B cell (primary cell): ENCODE measurements around the gene SPATA25. TPM values are rescaled to one million over a fixed set of nuclear protein-coding genes. Genes with fewer than 3 reads are reported as not detected.

Source experiments
- ATAC-seq: fragments of 200-7000 bp; cut with Tn5 transposase; one replicate; pipeline ENCODE4 v1.10.0; 2021; ENCODE audit warnings: low read depth, mild to moderate bottlenecking, moderate number of reproducible peaks, moderate library complexity
- CTCF ChIA-PET: fragments of 350-600 bp; sonication (Branson Sonifier 250); formaldehyde crosslinking; loops from one replicate; lab custom pipeline; 2021; ENCODE audit warnings: antibody characterized with exemption, inconsistent platforms; lab: Charles Lee
- POLR2A ChIA-PET: fragments of 350-600 bp; sonication (Branson Sonifier 250); formaldehyde crosslinking; loops from one replicate; lab custom pipeline; 2021; ENCODE audit warnings: antibody characterized with exemption; lab: Charles Lee
- DNase-seq: peaks from one replicate; pipeline ENCODE4 v3.0.0; 2013
- H2AFZ ChIP-seq: 2 replicates; pipeline ENCODE4 v1.6.1; 2012; ENCODE audit warnings: mild to moderate bottlenecking, low read depth, low read length; ENCODE audit not compliant: insufficient read depth, poor library complexity, severe bottlenecking
- H3K27ac ChIP-seq, 2 donors: 1 replicate in 1 of 2; 2 replicates in 1 of 2; pipeline ENCODE4 v1.5.1; 2012 to 2013; ENCODE audit warnings: low read length in 2 of 2, mild to moderate bottlenecking in 2 of 2, moderate library complexity in 1 of 2
- H3K27me3 ChIP-seq, 4 experiments: fragments of 200-600 bp in 1 of 4; sonication (generic) in 1 of 4; replicated peaks in 1 of 4; 1 replicate in 2 of 4; 2 replicates in 2 of 4; pipeline versions ENCODE4 v1.6.1 to v1.7.0; 2013 to 2016; ENCODE audit warnings: low read length in 3 of 4, mild to moderate bottlenecking in 2 of 4, mixed read lengths in 1 of 4, moderate library complexity in 1 of 4; ENCODE audit not compliant: insufficient read depth in 4 of 4, control insufficient read depth in 3 of 4; ENCODE audit errors: control extremely low read depth in 1 of 4
- H3K36me3 ChIP-seq, 2 experiments: replicated peaks in 1 of 2; 1 replicate in 1 of 2; 2 replicates in 1 of 2; pipeline versions ENCODE4 v1.6.1 to v1.7.1; 2013; ENCODE audit warnings: low read length in 1 of 2; ENCODE audit not compliant: insufficient read depth in 2 of 2, control insufficient read depth in 1 of 2; ENCODE audit errors: control extremely low read depth in 1 of 2, extremely low read depth in 1 of 2
- H3K4me1 ChIP-seq, 2 donors: fragments of 200-600 bp in 1 of 2; sonication (generic) in 1 of 2; 1 replicate in 1 of 2; 2 replicates in 1 of 2; pipeline versions ENCODE4 v1.5.1 to v1.6.1; 2013 to 2017; ENCODE audit warnings: low read length in 2 of 2; ENCODE audit not compliant: control insufficient read depth in 2 of 2, insufficient read depth in 2 of 2
- H3K4me2 ChIP-seq: replicated peaks from 2 replicates; pipeline ENCODE3; 2012; ENCODE audit warnings: mild to moderate bottlenecking, low read depth, low read length; ENCODE audit not compliant: poor library complexity, severe bottlenecking
- H3K4me3 ChIP-seq, 5 experiments: fragments of 200-600 bp in 1 of 5; sonication (generic) in 1 of 5; 1 replicate in 3 of 5; 2 replicates in 2 of 5; pipeline versions ENCODE4 v1.5.1 to v1.7.0; 2011 to 2016; ENCODE audit warnings: low read length in 4 of 5, mild to moderate bottlenecking in 4 of 5, low read depth in 2 of 5, control low read depth in 1 of 5, moderate library complexity in 1 of 5; ENCODE audit not compliant: insufficient read depth in 1 of 5; ENCODE audit errors: control extremely low read depth in 1 of 5, extremely low read depth in 1 of 5
- H3K79me2 ChIP-seq: fragments of 200-600 bp; sonication (generic); one replicate; pipeline ENCODE4 v1.6.0; 2016; ENCODE audit warnings: low read length; ENCODE audit not compliant: control insufficient read depth, insufficient read depth
- H3K9ac ChIP-seq: fragments of 200-600 bp; sonication (generic); 2 replicates; pipeline ENCODE4 v1.6.1; 2017; ENCODE audit warnings: mild to moderate bottlenecking, low read length, moderate library complexity
- H3K9me3 ChIP-seq, 3 donors: one replicate each; pipeline versions ENCODE4 v1.6.1 to v1.7.1; 2013; ENCODE audit warnings: low read length in 2 of 3; ENCODE audit not compliant: control insufficient read depth in 2 of 3, insufficient read depth in 1 of 3; ENCODE audit errors: control extremely low read depth in 1 of 3
- H4K20me1 ChIP-seq: 2 replicates; pipeline ENCODE4 v1.6.0; 2012; ENCODE audit warnings: mild to moderate bottlenecking, low read length; ENCODE audit not compliant: insufficient read depth, control insufficient read depth, poor library complexity, severe bottlenecking
- H3K27ac Mint-ChIP-seq: one replicate; pipeline ENCODE4 v1.8.0; 2021; ENCODE audit warnings: mixed read lengths
- H3K27me3 Mint-ChIP-seq: one replicate; pipeline ENCODE4 v1.8.0; 2021; ENCODE audit warnings: mixed read lengths
- H3K4me1 Mint-ChIP-seq: one replicate; pipeline ENCODE4 v1.8.0; 2021; ENCODE audit warnings: mixed read lengths
- H3K4me3 Mint-ChIP-seq: one replicate; pipeline ENCODE4 v1.8.0; 2021; ENCODE audit warnings: mixed read lengths
- H3K9me3 Mint-ChIP-seq: one replicate; pipeline ENCODE4 v1.8.0; 2022; ENCODE audit warnings: mixed read lengths; ENCODE audit not compliant: insufficient read depth
- CTCF ChIP-seq: fragments of 200-600 bp; IDR thresholded peaks from one replicate; pipeline ENCODE4 v1.8.0; 2022; ENCODE audit warnings: antibody characterized with exemption, mild to moderate bottlenecking
- EZH2 ChIP-seq: IDR thresholded peaks from 2 replicates; pipeline ENCODE4 v1.6.1; 2012; ENCODE audit warnings: borderline replicate concordance, low read depth, mild to moderate bottlenecking, moderate library complexity, low read length; ENCODE audit not compliant: insufficient read depth, poor library complexity, severe bottlenecking
- WGBS: methylation state at CpG from one replicate; pipeline ENCODE4 v1.1.5; 2013; ENCODE audit warnings: missing lambda C conversion rate; ENCODE audit not compliant: insufficient coverage; 5-methylcytosine and 5-hydroxymethylcytosine counted together
- intact Hi-C: fragments of 100-400 bp; cut with micrococcal nuclease; formaldehyde crosslinking; loops from one replicate; pipeline ENCODE4 v1.10.0; 2022
- polyA plus RNA-seq: library from polyadenylated mRNA; depleted of rRNA; stranded (reverse); fragments of >200 nt; gene quantifications from 2 replicates; pipeline ENCODE4 v1.2.3, GENCODE V29; 2012
- total RNA-seq, 2 donors: library from RNA; stranded (reverse); fragments of 120-200 nt in 1 of 2; gene quantifications; 1 replicate in 1 of 2; 2 replicates in 1 of 2; pipeline versions ENCODE4 v1.2.3 to v1.2.4, GENCODE V29; 2013 to 2022

Gene SPATA25
- total and polyA plus RNA-seq, 2 donors (not counting 1 experiment from before 2014, with no cell fraction given): 2.5 to 2.9 TPM

DNA sequence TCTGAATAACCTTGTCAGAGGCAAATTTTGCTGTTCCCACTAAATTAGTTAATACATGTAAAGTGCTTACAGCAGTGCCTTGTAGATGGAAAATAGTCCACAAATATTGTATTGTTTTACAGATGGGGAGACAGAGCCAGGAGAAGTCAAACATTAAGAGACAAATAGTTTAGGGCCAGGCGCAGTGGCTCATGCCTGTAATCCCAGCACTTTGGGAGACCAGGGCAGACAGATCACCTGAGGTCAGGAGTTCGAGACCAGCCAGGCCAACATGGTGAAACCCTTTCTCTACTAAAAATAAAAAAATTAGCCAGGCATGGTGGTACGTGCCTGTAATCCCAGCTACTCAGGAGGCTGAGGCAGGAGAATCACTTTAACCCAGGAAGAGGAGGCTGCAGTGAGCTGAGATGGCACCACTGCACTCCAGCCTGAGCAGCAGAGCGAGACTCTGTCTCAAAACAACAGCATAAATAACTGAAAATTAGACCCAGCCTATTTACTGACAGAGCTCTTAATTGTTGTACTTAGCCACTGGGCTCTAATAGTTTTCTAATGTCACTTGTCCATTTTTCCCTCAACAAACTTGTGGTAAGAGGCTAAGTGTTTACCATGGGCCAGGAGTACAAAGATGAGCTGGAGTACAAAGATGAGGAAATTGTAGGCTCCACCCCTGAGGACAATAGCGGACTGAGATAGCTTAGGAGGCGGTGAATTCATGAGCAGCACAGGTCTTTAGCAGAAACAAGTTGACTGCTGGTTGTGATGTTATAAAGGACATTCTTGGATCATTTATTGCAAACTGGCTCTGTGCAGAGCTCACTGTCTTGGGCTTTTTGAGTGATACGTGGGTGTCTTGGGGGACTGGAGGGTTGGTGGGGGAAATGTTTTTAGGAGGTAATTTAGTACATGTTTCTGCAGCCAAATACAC, 23.6 kb downstream of the SPATA25 start:
- Histone ChIP-seq H3K4me3 (no peak overlapping the region), H3K27me3 (no peaks in the 10 kb centered on the region), H3K4me1 (no peaks in the 10 kb centered on the region), H3K4me2 (no peak overlapping the region), H3K9me3 (no peaks in the 10 kb centered on the region), H3K27ac (no peak overlapping the region), H4K20me1 (no peaks in the 10 kb centered on the region), H3K36me3 (no peaks in the 10 kb centered on the region), H2AFZ (no peak overlapping the region), H3K79me2 (peaks cover 30% of the 10 kb centered on the region), H3K9ac (no peak overlapping the region)
- DNase-seq (no peak), ATAC-seq (no peak)
- no peak overlapping the region for H3K27ac Mint-ChIP-seq
- H3K4me3 Mint-ChIP-seq: no peak overlapping the region
- intact Hi-C loops: no loop called here
- no peak for TF ChIP-seq EZH2
- no peak for TF ChIP-seq CTCF
- no peaks in the 10 kb centered on the region for H3K9me3 Mint-ChIP-seq
- H3K27me3 Mint-ChIP-seq: no peaks in the 10 kb centered on the region
- ChIA-PET CTCF (no interaction called here), POLR2A (interaction anchor here (0.7 kb wide), 1 partner anchor 187 kb away, joined by 5 read pairs; no protein-coding TSS in a partner anchor)
- peaks cover 6% of the 10 kb centered on the region for H3K4me1 Mint-ChIP-seq
- WGBS: 100% methylated on average over 5 of the region's 7 CpGs
